ENCODE results near the gene OR6B3. TPM values are rescaled to one million over a fixed set of nuclear protein-coding genes. Genes with fewer than 3 reads are reported as not detected.

OR6B3 gene
- total and polyA plus RNA-seq, 9 of the 15 experiments (the other 6 are each of a cell fraction or from before 2014, with no cell fraction given), result not detected

GRCh38 chr2:240069829-240070228 is 16.5 kb upstream of the OR6B3 start (continued):
- no peak for TF ChIP-seq AFF1 (IDR thresholded peaks at IDR 0.05; ENCODE audit: low read depth in 1 of 2, partially characterized antibody in 2 of 2)
- no peak for TF ChIP-seq KLF16 (IDR thresholded peaks at IDR 0.05)
- no peak for TF ChIP-seq POLR2A (conservative IDR thresholded peaks at IDR 0.05)
- no peak for TF ChIP-seq KDM4B (IDR thresholded peaks at IDR 0.05; ENCODE audit: borderline replicate concordance in 2 of 2, low read depth in 1 of 2)
- no peak for TF ChIP-seq POLR3A (IDR thresholded peaks at IDR 0.05; ENCODE audit: borderline replicate concordance, extremely low read depth, insufficient read depth, insufficient read length)

GRCh38 chr2:240068193-240068592 is 14.9 kb upstream of the OR6B3 start:
- intact Hi-C loops (cut with micrococcal nuclease) (no loop called here), in situ Hi-C loops (cut with MboI) (no loop called here)
- no TSS peak for BruUV-seq (replicated peaks)
- no peaks in the 10 kb centered on the region for H3K4me1 ChIP-seq (replicated peaks in 1 of 2; ENCODE audit: control insufficient read depth in 2 of 2, insufficient read depth in 2 of 2, low read length in 2 of 2)
- FAIRE-seq (no peak), DNase-seq (ENCODE audit: extremely low read depth in 1 of 4, low spot score in 3 of 4) (no peak), ATAC-seq (no peak)
- no peak overlapping the region for H3K4me2 ChIP-seq (ENCODE audit: insufficient read depth, low read length)
- TF ChIP-seq E2F8 (IDR thresholded peaks at IDR 0.05; ENCODE audit: low read depth, partially characterized antibody), result no peak
- no peak for TF ChIP-seq FOXA3 (CRISPR knock-in tag; conservative IDR thresholded peaks at IDR 0.05 in 1 of 2, IDR thresholded peaks at IDR 0.05 in 1 of 2)
- no peak for TF ChIP-seq ZNF408 (CRISPR knock-in tag; IDR thresholded peaks at IDR 0.05; ENCODE audit: low read depth)
- H3K36me3 ChIP-seq (ENCODE audit: control insufficient read depth, insufficient read depth, low read length), result no peaks in the 10 kb centered on the region
- no peaks in the 10 kb centered on the region for H3K79me2 ChIP-seq (ENCODE audit: control insufficient read depth, insufficient read depth, low read length)
- no peaks in the 10 kb centered on the region for H4K20me1 ChIP-seq (replicated peaks; ENCODE audit: control insufficient read depth, insufficient read depth, low read length)
- no peak overlapping the region for H3K9ac ChIP-seq (ENCODE audit: insufficient read depth in 1 of 2, low read depth in 2 of 2, low read length in 2 of 2)
- H3K9me1 ChIP-seq (ENCODE audit: control insufficient read depth, insufficient read depth, low read length), result no peaks in the 10 kb centered on the region
- H3K27ac ChIP-seq (ENCODE audit: extremely low read depth, low read depth, low read length), result no peak overlapping the region
- ChIA-PET CTCF (ENCODE audit: low intra/inter-chr PET ratio) (no interaction called here), POLR2A (interaction anchor here (0.5 kb wide), 1 partner anchor 67 kb away, joined by 3 read pairs; no protein-coding TSS in a partner anchor)
- 0% methylated on average over 1 of the region's 1 CpG for WGBS (ENCODE audit: insufficient coverage, low coverage, missing lambda C conversion rate)
- no peaks in the 10 kb centered on the region; a peak in 1 of 5 replicates for H3K27me3 ChIP-seq (ENCODE audit: control insufficient read depth in 2 of 2, insufficient read depth in 2 of 2, low read length in 2 of 2)
- no peak overlapping the region for H2AFZ ChIP-seq (ENCODE audit: low read depth, low read length)
- H3K9me3 ChIP-seq (replicated peaks; ENCODE audit: control insufficient read depth, insufficient read depth, low read depth, low read length), result no peaks in the 10 kb centered on the region
- H3K4me3 ChIP-seq, result no peak overlapping the region
